ENCODE data around the gene PRKACG.

PRKACG gene

DNA sequence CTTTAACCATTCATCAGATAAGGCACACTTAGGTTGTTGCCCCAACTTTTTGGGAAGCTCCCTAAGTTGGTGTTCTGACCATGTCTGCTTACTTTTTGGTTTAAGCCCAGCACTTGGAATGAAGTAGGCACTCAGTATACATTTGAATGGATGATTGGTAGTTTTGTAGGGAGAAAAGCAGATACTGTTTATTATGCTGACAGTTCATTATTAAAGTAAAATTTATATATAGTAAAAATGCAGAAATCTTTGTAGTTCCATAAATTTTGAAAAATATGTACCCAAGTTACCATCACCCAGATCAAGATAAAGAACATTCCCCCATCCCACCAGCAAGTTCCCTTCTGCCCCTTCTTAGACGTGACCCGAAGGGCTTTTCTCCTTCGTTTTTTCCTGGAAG, 35.4 kb downstream of the PRKACG start:
- no peak for DNase-seq (ENCODE audit: low read depth)
- TF ChIP-seq, protein P1, sequence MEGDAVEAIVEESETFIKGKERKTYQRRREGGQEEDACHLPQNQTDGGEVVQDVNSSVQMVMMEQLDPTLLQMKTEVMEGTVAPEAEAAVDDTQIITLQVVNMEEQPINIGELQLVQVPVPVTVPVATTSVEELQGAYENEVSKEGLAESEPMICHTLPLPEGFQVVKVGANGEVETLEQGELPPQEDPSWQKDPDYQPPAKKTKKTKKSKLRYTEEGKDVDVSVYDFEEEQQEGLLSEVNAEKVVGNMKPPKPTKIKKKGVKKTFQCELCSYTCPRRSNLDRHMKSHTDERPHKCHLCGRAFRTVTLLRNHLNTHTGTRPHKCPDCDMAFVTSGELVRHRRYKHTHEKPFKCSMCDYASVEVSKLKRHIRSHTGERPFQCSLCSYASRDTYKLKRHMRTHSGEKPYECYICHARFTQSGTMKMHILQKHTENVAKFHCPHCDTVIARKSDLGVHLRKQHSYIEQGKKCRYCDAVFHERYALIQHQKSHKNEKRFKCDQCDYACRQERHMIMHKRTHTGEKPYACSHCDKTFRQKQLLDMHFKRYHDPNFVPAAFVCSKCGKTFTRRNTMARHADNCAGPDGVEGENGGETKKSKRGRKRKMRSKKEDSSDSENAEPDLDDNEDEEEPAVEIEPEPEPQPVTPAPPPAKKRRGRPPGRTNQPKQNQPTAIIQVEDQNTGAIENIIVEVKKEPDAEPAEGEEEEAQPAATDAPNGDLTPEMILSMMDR (IDR thresholded peaks at IDR 0.05; ENCODE audit: control insufficient read depth, extremely low read depth, insufficient read depth), result no peak
- no peak overlapping the region for H3K4me3 ChIP-seq (ENCODE audit: low read depth, low read length)

DNA sequence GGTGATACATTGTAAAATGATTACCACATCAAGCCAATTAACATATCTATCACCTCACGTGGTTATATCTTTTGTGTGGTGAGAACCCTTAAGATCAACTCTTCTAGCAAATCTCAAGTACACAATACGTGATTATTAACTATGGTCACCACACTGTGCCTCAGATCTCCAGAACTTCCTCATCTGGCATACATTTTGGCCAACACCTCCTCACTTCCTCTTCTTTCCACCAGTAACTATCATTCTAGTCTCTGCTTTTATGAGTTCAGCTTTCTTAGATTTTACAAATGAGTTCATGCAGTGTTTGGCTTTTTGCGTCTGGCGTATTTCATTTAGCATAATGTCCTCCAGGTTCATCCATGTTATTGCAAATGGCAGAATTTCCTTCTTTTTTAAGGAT, 35.8 kb downstream of the PRKACG start:
- no peak for DNase-seq (ENCODE audit: low read depth)
- no peak overlapping the region for H3K4me3 ChIP-seq (ENCODE audit: low read depth, low read length)
- TF ChIP-seq, protein P1 (IDR thresholded peaks at IDR 0.05; ENCODE audit: control insufficient read depth, extremely low read depth, insufficient read depth), result no peak

DNA sequence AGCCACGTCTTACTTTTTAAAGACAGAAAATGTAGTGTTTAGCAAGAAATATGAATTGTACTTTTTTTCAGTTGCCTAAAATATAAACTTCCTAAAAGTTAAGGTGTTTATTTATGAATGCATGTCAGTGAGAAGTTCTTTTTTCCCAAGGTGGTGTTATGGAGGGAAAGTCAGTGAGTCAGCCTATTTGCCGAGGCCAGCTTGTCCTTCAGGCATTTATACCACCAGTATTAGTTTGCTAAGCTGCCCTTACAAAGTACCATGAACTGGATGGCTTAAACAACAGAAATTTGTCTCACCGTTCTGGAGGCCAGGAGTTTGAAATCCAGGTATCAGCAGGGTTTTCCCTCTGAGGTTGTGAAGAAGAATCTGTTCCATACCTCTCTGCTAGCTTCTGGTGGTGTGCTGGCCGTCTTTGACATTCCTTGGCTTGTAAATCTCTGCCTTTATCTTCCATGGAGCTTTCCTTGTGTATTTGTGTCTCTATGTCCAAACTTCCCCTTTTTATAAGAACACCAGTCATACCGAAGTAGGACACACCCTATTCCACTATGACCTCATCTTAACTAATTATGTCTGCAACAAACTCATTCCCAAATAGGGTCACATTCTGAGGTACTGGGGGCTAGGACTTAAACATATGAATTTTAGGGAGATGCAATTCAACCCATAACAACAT, 38.4 kb downstream of the PRKACG start:
- H3K4me3 ChIP-seq (ENCODE audit: low read depth, low read length), result no peak overlapping the region
- DNase-seq (ENCODE audit: low read depth), result peak; percentile 28
- TF ChIP-seq, protein P1 (IDR thresholded peaks at IDR 0.05; ENCODE audit: control insufficient read depth, extremely low read depth, insufficient read depth), result no peak

DNA sequence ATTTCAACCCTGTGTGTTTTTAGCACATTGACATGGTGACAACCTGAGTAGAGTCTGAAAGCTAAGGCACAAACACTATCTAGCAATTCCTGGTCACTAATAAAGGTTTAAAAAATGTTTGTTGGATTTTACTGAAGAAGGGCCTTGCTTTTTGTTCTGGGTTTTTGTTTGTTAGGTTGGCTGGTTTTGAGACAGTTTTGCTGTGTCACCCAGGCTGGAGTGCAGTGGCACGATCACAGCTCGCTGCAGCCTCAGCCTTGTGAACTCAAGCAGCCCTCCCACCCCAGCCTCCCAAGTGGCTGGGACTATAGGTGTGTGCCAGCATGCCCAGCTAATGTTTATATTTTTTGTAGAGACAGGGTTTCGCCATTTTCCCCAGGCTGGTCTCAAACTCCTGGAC, 39.0 kb downstream of the PRKACG start:
- TF ChIP-seq, protein P1 (IDR thresholded peaks at IDR 0.05; ENCODE audit: control insufficient read depth, extremely low read depth, insufficient read depth), result no peak
- H3K4me3 ChIP-seq (ENCODE audit: low read depth, low read length), result no peak overlapping the region

DNA sequence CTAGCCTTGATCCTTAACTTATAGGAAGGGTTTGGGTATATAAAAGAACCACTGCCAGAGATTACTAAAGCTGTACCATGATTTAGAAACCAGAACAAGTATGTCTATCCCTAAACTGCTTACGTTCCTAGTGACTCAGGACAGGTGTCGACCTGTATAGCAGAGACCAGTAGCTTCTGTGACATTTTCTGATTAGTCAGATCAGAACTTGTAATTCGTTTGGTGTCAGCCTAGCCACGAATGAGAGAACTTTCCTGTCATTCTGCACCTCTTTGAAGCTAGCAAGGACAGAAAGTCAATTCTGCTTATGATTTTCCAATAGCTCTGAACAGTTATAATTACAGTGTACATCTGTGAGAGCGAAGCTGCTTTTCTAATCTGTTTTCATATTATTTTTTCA, 39.5 kb downstream of the PRKACG start:
- TF ChIP-seq, protein P1 (IDR thresholded peaks at IDR 0.05; ENCODE audit: control insufficient read depth, extremely low read depth, insufficient read depth), result no peak
- H3K4me3 ChIP-seq (ENCODE audit: low read depth, low read length), result no peak overlapping the region
- no peak for DNase-seq (ENCODE audit: low read depth)

More for the DNA sequence above, 39.0 kb downstream of the PRKACG start:
- DNase-seq (ENCODE audit: low read depth), result no peak

DNA sequence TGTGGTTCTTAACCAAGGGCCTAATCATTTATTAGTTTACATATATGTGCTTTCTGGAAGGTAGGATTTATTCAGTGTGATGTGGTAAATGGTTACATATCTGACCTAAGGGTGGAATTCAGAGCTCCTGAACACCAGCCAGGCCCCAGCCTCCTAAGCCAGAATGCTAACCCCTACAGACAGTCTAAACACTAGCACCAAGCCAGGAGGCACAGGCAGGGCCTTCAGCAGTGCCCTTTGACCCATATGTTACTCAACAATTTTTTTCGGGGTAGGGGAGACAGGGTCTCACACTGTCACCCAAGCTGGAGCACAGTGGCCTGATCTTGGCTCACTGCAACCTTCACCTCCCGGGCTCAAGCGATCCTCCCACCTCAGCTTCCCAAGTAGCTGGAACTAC, 40.3 kb downstream of the PRKACG start:
- DNase-seq (ENCODE audit: low read depth), result no peak
- TF ChIP-seq, protein P1 (IDR thresholded peaks at IDR 0.05; ENCODE audit: control insufficient read depth, extremely low read depth, insufficient read depth), result no peak
- no peak overlapping the region for H3K4me3 ChIP-seq (ENCODE audit: low read depth, low read length)

DNA sequence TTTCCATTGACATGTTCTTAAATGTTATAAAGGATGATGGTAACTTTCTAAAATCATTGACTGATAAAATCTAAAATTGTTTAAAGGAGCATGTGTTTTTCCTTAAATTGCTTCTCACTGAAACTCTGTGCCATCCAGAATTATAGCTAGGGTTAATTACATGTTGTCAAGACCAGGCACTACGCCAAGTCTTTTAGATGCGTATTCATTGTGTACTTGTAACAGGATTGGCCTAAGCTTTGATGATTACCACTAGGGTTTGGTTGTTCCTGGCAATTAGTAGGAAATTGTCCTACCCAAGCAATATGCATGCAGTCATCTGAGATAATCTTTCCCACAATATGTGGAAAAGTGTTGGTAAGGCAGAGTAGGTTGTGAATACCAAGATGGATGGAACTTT, 43.8 kb downstream of the PRKACG start:
- H3K4me3 ChIP-seq (ENCODE audit: low read depth, low read length), result no peak overlapping the region
- TF ChIP-seq, protein P1 (IDR thresholded peaks at IDR 0.05; ENCODE audit: control insufficient read depth, extremely low read depth, insufficient read depth), result no peak
- DNase-seq (ENCODE audit: low read depth), result no peak
